ENCODE data around the gene LRP6. TPM values are rescaled to one million over a fixed set of nuclear protein-coding genes. Genes with fewer than 3 reads are reported as not detected.
A peak's percentile ranks its signal among the peaks of the same experiment; 100 is the strongest.

Gene LRP6
- total RNA-seq, 1 experiment from 2014 or later = 62.4 TPM

DNA sequence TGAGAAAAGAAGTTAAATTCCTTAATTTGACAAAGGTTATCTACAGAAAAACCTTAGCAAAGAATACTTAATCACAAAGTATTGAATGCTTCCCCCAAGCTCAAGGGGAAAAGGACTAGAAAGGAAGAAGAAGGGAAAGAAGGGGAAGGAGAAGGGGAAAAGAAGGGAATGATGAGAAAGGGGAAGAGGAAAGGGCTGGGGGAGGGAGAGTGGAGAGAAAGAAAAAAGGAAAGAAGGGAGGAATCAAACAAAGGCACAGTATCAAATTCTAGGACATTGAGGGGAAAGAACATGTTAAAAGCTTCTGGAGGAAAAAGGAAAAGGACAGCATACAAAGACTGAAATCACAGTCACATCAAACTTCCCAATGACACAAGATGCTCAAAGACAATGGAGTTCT is 125.8 kb downstream of the LRP6 start:
- Histone ChIP-seq H3K27me3 (ENCODE audit: insufficient read depth, low read length) (no peaks in the 10 kb centered on the region), H3K23me2 (ENCODE audit: insufficient read length, low read depth, low read length, poor library complexity, severe bottlenecking) (no peaks in the 10 kb centered on the region), H3K14ac (ENCODE audit: insufficient read depth, low read length) (no peak overlapping the region), H2AK5ac (ENCODE audit: insufficient read length, low read length) (no peak overlapping the region), H2AFZ (ENCODE audit: low read length) (no peak overlapping the region), H2BK20ac (ENCODE audit: low read depth, low read length, poor library complexity, severe bottlenecking) (no peak overlapping the region), H3T11ph (ENCODE audit: low read length) (no peak overlapping the region), H3K4me2 (ENCODE audit: insufficient read depth, insufficient read length, low read length) (no peak overlapping the region), H3K27ac (ENCODE audit: insufficient read length, low read depth, low read length) (no peak overlapping the region), H3K79me1 (ENCODE audit: insufficient read depth, low read depth, low read length, poor library complexity, severe bottlenecking) (no peaks in the 10 kb centered on the region), H3K79me2 (ENCODE audit: insufficient read depth, low read length) (no peaks in the 10 kb centered on the region), H3K4ac (ENCODE audit: low read depth, low read length) (no peak overlapping the region), H4K8ac (replicated peaks; ENCODE audit: insufficient read length, low read depth, low read length) (no peak overlapping the region), H3K9ac (ENCODE audit: extremely low read depth, insufficient read length, low read length) (no peak overlapping the region), H2BK15ac (ENCODE audit: low read depth, low read length) (no peak overlapping the region), H3K9me3 (ENCODE audit: control insufficient read depth, low read depth, low read length) (no peaks in the 10 kb centered on the region), H4K91ac (ENCODE audit: insufficient read length, low read depth, low read length) (no peak overlapping the region), H2BK120ac (ENCODE audit: low read depth, low read length, poor library complexity, severe bottlenecking) (no peak overlapping the region), H3K23ac (ENCODE audit: insufficient read length, low read depth, low read length) (no peak overlapping the region), H4K20me1 (ENCODE audit: control insufficient read depth, insufficient read depth, insufficient read length) (no peaks in the 10 kb centered on the region), H2BK12ac (ENCODE audit: insufficient read length, low read depth, low read length) (no peak overlapping the region), H4K5ac (ENCODE audit: insufficient read length, low read depth, low read length) (no peak overlapping the region), H3K56ac (ENCODE audit: insufficient read length, low read depth, low read length) (no peak overlapping the region), H3K4me1 (ENCODE audit: insufficient read depth, low read length) (no peaks in the 10 kb centered on the region), H2BK5ac (ENCODE audit: insufficient read length, low read length) (no peak overlapping the region), H3K18ac (ENCODE audit: insufficient read length, low read depth, low read length) (no peak overlapping the region)
- Mint-ChIP-seq H3K27me3 (ENCODE audit: low read depth) (no peaks in the 10 kb centered on the region), H3K27ac (peak overlapping the region in 2 of 3 experiments; percentile 24 to 59; a peak in 4 of 7 replicates), H3K4me1 (peaks cover 0 to 13% of the 10 kb centered on the region in 2 experiments; a peak in 2 of 4 replicates), H3K9me3 (no peaks in the 10 kb centered on the region), H3K36me3 (ENCODE audit: insufficient read depth in 1 of 3, low read depth in 3 of 3) (peaks cover 6 to 57% (median 54%) of the 10 kb centered on the region in 3 experiments; a peak in 6 of 7 replicates), H3K4me3 (no peak overlapping the region)
- TF ChIP-seq, protein P1, sequence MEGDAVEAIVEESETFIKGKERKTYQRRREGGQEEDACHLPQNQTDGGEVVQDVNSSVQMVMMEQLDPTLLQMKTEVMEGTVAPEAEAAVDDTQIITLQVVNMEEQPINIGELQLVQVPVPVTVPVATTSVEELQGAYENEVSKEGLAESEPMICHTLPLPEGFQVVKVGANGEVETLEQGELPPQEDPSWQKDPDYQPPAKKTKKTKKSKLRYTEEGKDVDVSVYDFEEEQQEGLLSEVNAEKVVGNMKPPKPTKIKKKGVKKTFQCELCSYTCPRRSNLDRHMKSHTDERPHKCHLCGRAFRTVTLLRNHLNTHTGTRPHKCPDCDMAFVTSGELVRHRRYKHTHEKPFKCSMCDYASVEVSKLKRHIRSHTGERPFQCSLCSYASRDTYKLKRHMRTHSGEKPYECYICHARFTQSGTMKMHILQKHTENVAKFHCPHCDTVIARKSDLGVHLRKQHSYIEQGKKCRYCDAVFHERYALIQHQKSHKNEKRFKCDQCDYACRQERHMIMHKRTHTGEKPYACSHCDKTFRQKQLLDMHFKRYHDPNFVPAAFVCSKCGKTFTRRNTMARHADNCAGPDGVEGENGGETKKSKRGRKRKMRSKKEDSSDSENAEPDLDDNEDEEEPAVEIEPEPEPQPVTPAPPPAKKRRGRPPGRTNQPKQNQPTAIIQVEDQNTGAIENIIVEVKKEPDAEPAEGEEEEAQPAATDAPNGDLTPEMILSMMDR (conservative IDR thresholded peaks at IDR 0.05) = no peak
- no peak for DNase-seq
